Measurements from ENCODE around the gene FRMPD2. TPM values are rescaled to one million over a fixed set of nuclear protein-coding genes. Genes with fewer than 3 reads are reported as not detected.

FRMPD2 gene
- total RNA-seq, 1 experiment from 2014 or later: 1.1 TPM

- TF ChIP-seq OVOL2 (CRISPR knock-in tag; IDR thresholded peaks at IDR 0.05; ENCODE audit: borderline replicate concordance): no peak
- no peak for TF ChIP-seq RELA (CRISPR knock-in tag; IDR thresholded peaks at IDR 0.05; ENCODE audit: borderline replicate concordance)
- TF ChIP-seq FOXP1 (CRISPR knock-in tag; IDR thresholded peaks at IDR 0.05; ENCODE audit: borderline replicate concordance): no peak
Measured at GRCh38 chr10:48258105-48258504, 16.4 kb downstream of the FRMPD2 start (continued).

GRCh38 chr10:48257407-48257961 is 17.0 kb downstream of the FRMPD2 start:
- H3K9me3 Mint-ChIP-seq: peaks cover 8% of the 10 kb centered on the region
- H3K27me3 Mint-ChIP-seq (ENCODE audit: low read depth): no peaks in the 10 kb centered on the region
- TF ChIP-seq JAZF1 (CRISPR knock-in tag; IDR thresholded peaks at IDR 0.05) (no peak), GTF2I (CRISPR knock-in tag; conservative IDR thresholded peaks at IDR 0.05) (0 out of 2 replicates have a peak, but pooled peaks have one; percentile 51)
- ChIA-PET CTCF (interaction anchor here (0.7 kb wide), 1 partner anchor 894 kb away, joined by 3 read pairs; no protein-coding TSS in a partner anchor), POLR2A (no interaction called here)
- no peaks in the 10 kb centered on the region for H3K36me3 Mint-ChIP-seq
- H3K27ac Mint-ChIP-seq: no peak overlapping the region
- DNase-seq (ENCODE audit: low spot score): no peak
- no peak overlapping the region for H3K4me3 Mint-ChIP-seq
- ATAC-seq: no peak
- peaks cover 16% of the 10 kb centered on the region for H3K4me1 Mint-ChIP-seq

DNA sequence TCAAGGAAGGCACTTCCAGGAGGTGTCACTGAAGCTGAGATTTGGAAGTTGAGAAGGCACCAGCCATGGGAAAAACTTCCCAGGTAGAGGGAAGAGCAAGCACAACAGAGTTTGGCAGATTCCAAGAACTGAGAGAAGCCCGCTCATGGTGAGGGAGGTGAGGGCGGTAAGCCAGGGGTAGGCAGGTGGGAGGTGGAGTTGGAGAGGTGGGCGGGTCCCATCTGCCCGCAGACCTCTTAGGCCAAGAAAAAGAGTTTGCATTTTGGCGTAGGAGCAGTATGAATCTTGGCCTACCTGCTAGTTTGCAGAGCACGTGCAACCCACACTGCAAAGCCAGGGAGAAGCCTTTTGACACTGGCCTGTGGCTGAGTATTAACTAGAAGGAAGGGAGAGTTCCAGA is 18.8 kb downstream of the FRMPD2 start:
- H3K4me1 Mint-ChIP-seq: peaks cover 32% of the 10 kb centered on the region
- no peak for TF ChIP-seq RORB (CRISPR knock-in tag; IDR thresholded peaks at IDR 0.05)
- TF ChIP-seq, protein P1, sequence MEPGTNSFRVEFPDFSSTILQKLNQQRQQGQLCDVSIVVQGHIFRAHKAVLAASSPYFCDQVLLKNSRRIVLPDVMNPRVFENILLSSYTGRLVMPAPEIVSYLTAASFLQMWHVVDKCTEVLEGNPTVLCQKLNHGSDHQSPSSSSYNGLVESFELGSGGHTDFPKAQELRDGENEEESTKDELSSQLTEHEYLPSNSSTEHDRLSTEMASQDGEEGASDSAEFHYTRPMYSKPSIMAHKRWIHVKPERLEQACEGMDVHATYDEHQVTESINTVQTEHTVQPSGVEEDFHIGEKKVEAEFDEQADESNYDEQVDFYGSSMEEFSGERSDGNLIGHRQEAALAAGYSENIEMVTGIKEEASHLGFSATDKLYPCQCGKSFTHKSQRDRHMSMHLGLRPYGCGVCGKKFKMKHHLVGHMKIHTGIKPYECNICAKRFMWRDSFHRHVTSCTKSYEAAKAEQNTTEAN (CRISPR knock-in tag; IDR thresholded peaks at IDR 0.05): no peak
- no peak for TF ChIP-seq CREB1 (CRISPR knock-in tag; IDR thresholded peaks at IDR 0.05)
- TF ChIP-seq CREM (CRISPR knock-in tag; IDR thresholded peaks at IDR 0.05): no peak
- TF ChIP-seq ZNF423 (CRISPR knock-in tag; IDR thresholded peaks at IDR 0.05): no peak
- no peak for TF ChIP-seq NR1H2 (CRISPR knock-in tag; IDR thresholded peaks at IDR 0.05)
- no peak for TF ChIP-seq ARID4B (CRISPR knock-in tag; IDR thresholded peaks at IDR 0.05; ENCODE audit: borderline replicate concordance)
- TF ChIP-seq ZNF232 (CRISPR knock-in tag; IDR thresholded peaks at IDR 0.05): no peak
- TF ChIP-seq ZNF396 (CRISPR knock-in tag; IDR thresholded peaks at IDR 0.05; ENCODE audit: borderline replicate concordance): no peak
- CTCF ChIA-PET: no interaction called here
- H3K9me3 Mint-ChIP-seq: peaks cover 4% of the 10 kb centered on the region
- POLR2A ChIA-PET: no interaction called here
- no peak for DNase-seq (ENCODE audit: low spot score)
- ATAC-seq: peak; percentile 34; the same call in 1 of the 2 replicates
- H3K4me3 Mint-ChIP-seq: no peak overlapping the region
- no peaks in the 10 kb centered on the region for H3K36me3 Mint-ChIP-seq
- H3K27ac Mint-ChIP-seq: no peak overlapping the region
- H3K27me3 Mint-ChIP-seq (ENCODE audit: low read depth): no peaks in the 10 kb centered on the region; the same call in 1 of the 2 replicates

DNA sequence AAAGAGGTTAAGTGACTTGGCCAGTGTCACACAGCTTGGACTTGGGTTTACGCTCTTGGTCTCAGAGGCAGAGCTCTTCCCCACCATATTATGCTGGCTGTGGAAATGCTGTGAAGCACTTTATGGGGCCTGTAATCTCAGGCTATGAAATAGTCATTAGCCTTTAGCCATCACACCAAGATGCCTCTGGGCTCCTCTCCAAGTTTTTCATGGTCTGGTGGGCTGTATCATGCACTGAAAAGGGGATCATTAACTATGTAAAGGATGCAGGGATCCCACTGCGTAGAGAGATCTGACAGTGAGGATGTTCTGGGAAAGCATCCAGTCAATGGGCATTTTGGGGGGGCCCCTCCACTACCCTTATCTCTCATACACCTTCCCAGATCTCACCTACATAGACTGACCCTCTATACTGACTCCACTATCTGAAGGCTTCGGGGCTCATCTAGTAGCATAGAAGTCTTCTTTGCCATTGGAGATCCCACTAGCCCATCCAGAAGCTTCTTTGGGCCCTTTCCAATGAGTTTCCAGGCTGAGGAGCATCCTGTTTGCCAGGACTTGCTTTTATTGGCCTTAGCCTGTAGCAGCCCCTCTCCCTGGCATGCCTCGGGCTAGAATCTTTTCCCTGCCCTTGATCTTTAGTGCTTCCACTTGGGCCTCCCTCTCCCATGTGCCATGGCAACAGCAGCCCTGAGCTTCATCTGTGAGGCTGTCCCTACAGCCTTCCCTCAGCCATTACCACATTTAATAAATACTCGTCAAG is 19.6 kb downstream of the FRMPD2 start:
- CTCF ChIA-PET: no interaction called here
- peaks cover 32% of the 10 kb centered on the region for H3K4me1 Mint-ChIP-seq

More for the DNA sequence above, 19.6 kb downstream of the FRMPD2 start:
- no peak overlapping the region for H3K27ac Mint-ChIP-seq
- no peak overlapping the region for H3K4me3 Mint-ChIP-seq
- H3K9me3 Mint-ChIP-seq: no peaks in the 10 kb centered on the region
- no peak for ATAC-seq
- no peaks in the 10 kb centered on the region; the same call in 1 of the 2 replicates for H3K27me3 Mint-ChIP-seq (ENCODE audit: low read depth)
- TF ChIP-seq JAZF1 (CRISPR knock-in tag; IDR thresholded peaks at IDR 0.05): no peak
- no peak for TF ChIP-seq NR3C1 (CRISPR knock-in tag; conservative IDR thresholded peaks at IDR 0.05; ENCODE audit: low read depth)
- TF ChIP-seq OVOL2 (CRISPR knock-in tag; IDR thresholded peaks at IDR 0.05; ENCODE audit: borderline replicate concordance): no peak
- TF ChIP-seq ZNF219 (CRISPR knock-in tag; IDR thresholded peaks at IDR 0.05; ENCODE audit: borderline replicate concordance): no peak
- TF ChIP-seq AR (CRISPR knock-in tag; IDR thresholded peaks at IDR 0.05): no peak
- POLR2A ChIA-PET: no interaction called here
- DNase-seq (ENCODE audit: low spot score): no peak
- no peaks in the 10 kb centered on the region for H3K36me3 Mint-ChIP-seq

Measured in WTC11 (cell line).